ENCODE data around the gene AGAP1. TPM values are rescaled to one million over a fixed set of nuclear protein-coding genes. Genes with fewer than 3 reads are reported as not detected.

Gene AGAP1
- total RNA-seq, 2 experiments from 2014 or later: not detected

GRCh38 chr2:235594964-235595363, 101.1 kb downstream of the AGAP1 start:
- H3K4me1 ChIP-seq (ENCODE audit: insufficient read depth, low read length, poor library complexity, severe bottlenecking): no peaks in the 10 kb centered on the region
- ChIA-PET CTCF (ENCODE audit: unreplicated experiment) (interaction anchor here (0.7 kb wide), 1 partner anchor 151 kb away, joined by 4 read pairs; no protein-coding TSS in a partner anchor), POLR2A (interaction anchor here (0.7 kb wide), 1 partner anchor 521 kb away, joined by 4 read pairs; no protein-coding TSS in a partner anchor)
- DNase-seq (ENCODE audit: low spot score): no peak
- H3K9me2 ChIP-seq (ENCODE audit: insufficient read depth, low read length): no peaks in the 10 kb centered on the region
- BruUV-seq (replicated peaks): no TSS peak
- H3K36me3 ChIP-seq (ENCODE audit: insufficient read depth, low read length): no peaks in the 10 kb centered on the region
- H3K4me2 ChIP-seq (ENCODE audit: low read length): no peak overlapping the region
- TF ChIP-seq CTCF (conservative IDR thresholded peaks at IDR 0.05; ENCODE audit: low read length): no peak
- TF ChIP-seq EZH2phosphoT487 (IDR thresholded peaks at IDR 0.05; ENCODE audit: borderline replicate concordance, low read depth, low read length): no peak
- no peaks in the 10 kb centered on the region for H3K9me3 ChIP-seq (ENCODE audit: low read length)
- no peak overlapping the region for H3K27ac ChIP-seq (ENCODE audit: low read depth, low read length, poor library complexity, severe bottlenecking)
- no peaks in the 10 kb centered on the region for H4K20me1 ChIP-seq (ENCODE audit: insufficient read depth, low read length)
- H2AFZ ChIP-seq (ENCODE audit: low read length): no peak overlapping the region; the same call in 1 of the 2 replicates
- intact Hi-C loops (cut with micrococcal nuclease; ENCODE audit: unreplicated experiment): loop anchor here (1.0 to 10.0 kb wide), 2 partner anchors 151 to 460 kb away; no protein-coding TSS in a partner anchor
- H3K79me2 ChIP-seq (ENCODE audit: insufficient read depth, low read depth, low read length): no peaks in the 10 kb centered on the region
- H3K4me3 ChIP-seq (ENCODE audit: low read depth, low read length, poor library complexity, severe bottlenecking): no peak overlapping the region

- no peak overlapping the region for H3K4me2 ChIP-seq (ENCODE audit: low read length)
- ChIA-PET CTCF (ENCODE audit: unreplicated experiment) (interaction anchor here (0.7 to 1.0 kb wide), 2 partner anchors 151 kb away, joined by 3 to 4 read pairs; no protein-coding TSS in a partner anchor), POLR2A (no interaction called here)
- H2AFZ ChIP-seq (ENCODE audit: low read length): no peak overlapping the region; the same call in 1 of the 2 replicates
- H3K4me3 ChIP-seq (ENCODE audit: low read depth, low read length, poor library complexity, severe bottlenecking): no peak overlapping the region
- no peaks in the 10 kb centered on the region for H3K9me2 ChIP-seq (ENCODE audit: insufficient read depth, low read length)
- intact Hi-C loops (cut with micrococcal nuclease; ENCODE audit: unreplicated experiment): loop anchor here (1.0 to 10.0 kb wide), 2 partner anchors 151 to 461 kb away; no protein-coding TSS in a partner anchor
- DNase-seq (ENCODE audit: low spot score): peak; percentile 55
- no peaks in the 10 kb centered on the region for H3K4me1 ChIP-seq (ENCODE audit: insufficient read depth, low read length, poor library complexity, severe bottlenecking)
- BruUV-seq (replicated peaks): no TSS peak
- H3K79me2 ChIP-seq (ENCODE audit: insufficient read depth, low read depth, low read length): no peaks in the 10 kb centered on the region
- TF ChIP-seq EZH2phosphoT487 (IDR thresholded peaks at IDR 0.05; ENCODE audit: borderline replicate concordance, low read depth, low read length) (no peak), CTCF (conservative IDR thresholded peaks at IDR 0.05; ENCODE audit: low read length) (peak; percentile 85)
- H3K9me3 ChIP-seq (ENCODE audit: low read length): no peaks in the 10 kb centered on the region
- no peaks in the 10 kb centered on the region for H3K36me3 ChIP-seq (ENCODE audit: insufficient read depth, low read length)
- H4K20me1 ChIP-seq (ENCODE audit: insufficient read depth, low read length): no peaks in the 10 kb centered on the region
- H3K27ac ChIP-seq (ENCODE audit: low read depth, low read length, poor library complexity, severe bottlenecking): no peak overlapping the region
These were observed 101.7 kb downstream of the AGAP1 start for GRCh38 chr2:235595422-235596010.

GRCh38 chr2:235596272-235596671, 102.4 kb downstream of the AGAP1 start:
- ChIA-PET CTCF (ENCODE audit: unreplicated experiment) (interaction anchor here (1.0 kb wide), 1 partner anchor 150 kb away, joined by 3 read pairs; no protein-coding TSS in a partner anchor), POLR2A (no interaction called here)
- no peak for DNase-seq (ENCODE audit: low spot score)
- intact Hi-C loops (cut with micrococcal nuclease; ENCODE audit: unreplicated experiment): loop anchor here (10.0 kb wide), 1 partner anchor 461 kb away; no protein-coding TSS in a partner anchor
- no TSS peak for BruUV-seq (replicated peaks)
- Histone ChIP-seq H3K36me3 (ENCODE audit: insufficient read depth, low read length) (no peaks in the 10 kb centered on the region), H3K9me3 (ENCODE audit: low read length) (no peaks in the 10 kb centered on the region), H3K27ac (ENCODE audit: low read depth, low read length, poor library complexity, severe bottlenecking) (no peak overlapping the region), H3K4me3 (ENCODE audit: low read depth, low read length, poor library complexity, severe bottlenecking) (no peak overlapping the region), H3K4me2 (ENCODE audit: low read length) (no peak overlapping the region), H2AFZ (ENCODE audit: low read length) (no peak overlapping the region), H4K20me1 (ENCODE audit: insufficient read depth, low read length) (no peaks in the 10 kb centered on the region), H3K4me1 (ENCODE audit: insufficient read depth, low read length, poor library complexity, severe bottlenecking) (no peaks in the 10 kb centered on the region), H3K79me2 (ENCODE audit: insufficient read depth, low read depth, low read length) (no peaks in the 10 kb centered on the region), H3K9me2 (ENCODE audit: insufficient read depth, low read length) (no peaks in the 10 kb centered on the region)
- TF ChIP-seq CTCF (conservative IDR thresholded peaks at IDR 0.05; ENCODE audit: low read length) (no peak), EZH2phosphoT487 (IDR thresholded peaks at IDR 0.05; ENCODE audit: borderline replicate concordance, low read depth, low read length) (no peak)

Measured in OCI-LY7 (cell line).